ENCODE results near the gene NT5DC4. TPM values are rescaled to one million over a fixed set of nuclear protein-coding genes. Genes with fewer than 3 reads are reported as not detected.

Gene NT5DC4
- total RNA-seq = not detected in 3 replicates

GRCh38 chr2:112720785-112721184, at the start of gene NT5DC4:
Gene NT5DC4, plus strand, starts transcription at chr2:112721020. Its CDS starts 60 bp downstream, at chr2:112721080.
- no peak for DNase-seq (ENCODE audit: low spot score in 2 of 2, unreplicated experiment in 2 of 2)
- Mint-ChIP-seq H3K36me3 (no peaks in the 10 kb centered on the region), H3K4me3 (no peak within 1 kb of the TSS), H3K4me1 (no peaks in the 10 kb centered on the region), H3K9me3 (peaks cover 3% of the 10 kb centered on the region), H3K27ac (no peak within 1 kb of the TSS), H3K27me3 (ENCODE audit: low read depth) (peaks cover 9% of the 10 kb centered on the region)
- TF ChIP-seq CTCF (IDR thresholded peaks at IDR 0.05; ENCODE audit: unreplicated experiment) = no peak

GRCh38 chr2:112671801-112672200, 49.0 kb upstream of the NT5DC4 start:
- TF ChIP-seq CTCF (IDR thresholded peaks at IDR 0.05; ENCODE audit: unreplicated experiment) = no peak
- no peak overlapping the region for H3K27ac Mint-ChIP-seq
- DNase-seq (ENCODE audit: low spot score in 2 of 2, unreplicated experiment in 2 of 2) = no peak
- H3K4me1 Mint-ChIP-seq = no peaks in the 10 kb centered on the region
- no peaks in the 10 kb centered on the region for H3K9me3 Mint-ChIP-seq
- H3K36me3 Mint-ChIP-seq = peaks cover 1% of the 10 kb centered on the region
- no peak overlapping the region for H3K4me3 Mint-ChIP-seq
- H3K27me3 Mint-ChIP-seq (ENCODE audit: low read depth) = no peaks in the 10 kb centered on the region

- no peak overlapping the region for H3K27ac Mint-ChIP-seq
Observed at GRCh38 chr2:112673008-112673407, 47.8 kb upstream of the NT5DC4 start.

GRCh38 chr2:112674229-112674628, 46.6 kb upstream of the NT5DC4 start:
- Mint-ChIP-seq H3K36me3 (peaks cover 1% of the 10 kb centered on the region), H3K27ac (no peak overlapping the region), H3K27me3 (ENCODE audit: low read depth) (no peaks in the 10 kb centered on the region), H3K9me3 (no peaks in the 10 kb centered on the region), H3K4me3 (no peak overlapping the region), H3K4me1 (no peaks in the 10 kb centered on the region)
- DNase-seq (ENCODE audit: low spot score in 2 of 2, unreplicated experiment in 2 of 2) = no peak
- TF ChIP-seq CTCF (IDR thresholded peaks at IDR 0.05; ENCODE audit: unreplicated experiment) = no peak

More at GRCh38 chr2:112673008-112673407, 47.8 kb upstream of the NT5DC4 start:
- no peaks in the 10 kb centered on the region for H3K27me3 Mint-ChIP-seq (ENCODE audit: low read depth)
- DNase-seq (ENCODE audit: low spot score in 2 of 2, unreplicated experiment in 2 of 2) = no peak
- no peak overlapping the region for H3K4me3 Mint-ChIP-seq
- no peaks in the 10 kb centered on the region for H3K9me3 Mint-ChIP-seq
- H3K4me1 Mint-ChIP-seq = no peaks in the 10 kb centered on the region
- no peak for TF ChIP-seq CTCF (IDR thresholded peaks at IDR 0.05; ENCODE audit: unreplicated experiment)
- peaks cover 1% of the 10 kb centered on the region for H3K36me3 Mint-ChIP-seq

- Mint-ChIP-seq H3K36me3 (no peaks in the 10 kb centered on the region), H3K27me3 (ENCODE audit: low read depth) (no peaks in the 10 kb centered on the region), H3K4me1 (no peaks in the 10 kb centered on the region), H3K4me3 (no peak overlapping the region), H3K9me3 (no peaks in the 10 kb centered on the region), H3K27ac (no peak overlapping the region)
- TF ChIP-seq CTCF (IDR thresholded peaks at IDR 0.05; ENCODE audit: unreplicated experiment) = no peak
- peak in 1 of 2 experiments; percentile 20 for DNase-seq (ENCODE audit: low spot score in 2 of 2, unreplicated experiment in 2 of 2)
Observed at GRCh38 chr2:112679484-112679883, 41.3 kb upstream of the NT5DC4 start.

- Mint-ChIP-seq H3K9me3 (no peaks in the 10 kb centered on the region), H3K27ac (no peak overlapping the region), H3K4me3 (no peak overlapping the region), H3K36me3 (no peaks in the 10 kb centered on the region), H3K4me1 (no peaks in the 10 kb centered on the region), H3K27me3 (ENCODE audit: low read depth) (no peaks in the 10 kb centered on the region)
- no peak for DNase-seq (ENCODE audit: low spot score in 2 of 2, unreplicated experiment in 2 of 2)
- TF ChIP-seq CTCF (IDR thresholded peaks at IDR 0.05; ENCODE audit: unreplicated experiment) = no peak
Observed at GRCh38 chr2:112680666-112681101, 40.1 kb upstream of the NT5DC4 start.

All from mesothelial cell of epicardium (in vitro differentiated cells).